ENCODE results near the gene TEN1. TPM values are rescaled to one million over a fixed set of nuclear protein-coding genes. Genes with fewer than 3 reads are reported as not detected.

Gene TEN1
- total and polyA plus RNA-seq, 2 of the 13 experiments (the other 11 are each of a cell fraction or from before 2014, with no cell fraction given), result 18.0 to 21.3 TPM

GRCh38 chr17:76022285-76022684 lies 43.2 kb downstream of the TEN1 start:
- Histone ChIP-seq H3K27ac (ENCODE audit: extremely low read length, insufficient read depth, low read length) (no peak overlapping the region), H4K20me1 (ENCODE audit: insufficient read depth, low read length) (no peaks in the 10 kb centered on the region), H3K4me3 (replicated peaks in 1 of 3; ENCODE audit: insufficient read depth in 1 of 3, low read depth in 2 of 3, low read length in 3 of 3) (no peak overlapping the region), H3K4me1 (ENCODE audit: insufficient read depth, low read length) (peaks cover 20% of the 10 kb centered on the region), H2AFZ (ENCODE audit: low read length) (no peak overlapping the region), H3K79me2 (ENCODE audit: insufficient read depth, low read length) (no peaks in the 10 kb centered on the region), H3K9me3 (ENCODE audit: low read length) (no peaks in the 10 kb centered on the region), H3K9ac (ENCODE audit: insufficient read depth, low read depth, low read length) (no peak overlapping the region), H3K36me3 (replicated peaks in 1 of 2; ENCODE audit: control insufficient read depth in 1 of 2, insufficient read depth in 2 of 2, low read length in 2 of 2) (peaks cover 1 to 14% of the 10 kb centered on the region in 2 experiments; a peak in 4 of 5 replicates), H3K4me2 (ENCODE audit: low read depth, low read length) (no peak overlapping the region), H3K27me3 (ENCODE audit: control insufficient read depth in 1 of 2, insufficient read depth in 2 of 2, low read length in 2 of 2) (no peaks in the 10 kb centered on the region; a peak in 1 of 5 replicates)
- in situ Hi-C loops (cut with HindIII; ENCODE audit: extremely low pct_ligation_motif_present, low pct_unique_long_range_greater_than_20kb), result no loop called here
- intact Hi-C loops (cut with micrococcal nuclease; ENCODE audit: unreplicated experiment), result no loop called here
- CTCF ChIA-PET (ENCODE audit: low intra/inter-chr PET ratio, low total read pairs), result no interaction called here
- ATAC-seq (no peak), FAIRE-seq (no peak), DNase-seq (ENCODE audit: low spot score) (no peak)
- BruUV-seq (replicated peaks), result no TSS peak
- POLR2A ChIA-PET, result no interaction called here
- WGBS (ENCODE audit: low lambda C conversion rate), result 96% methylated on average over 20 of the region's 24 CpGs
- TF ChIP-seq ZNF451 (CRISPR knock-in tag; IDR thresholded peaks at IDR 0.05) (no peak), JUND (CRISPR knock-in tag; IDR thresholded peaks at IDR 0.05) (no peak), PHF20 (CRISPR knock-in tag; IDR thresholded peaks at IDR 0.05) (no peak), CERS6 (CRISPR knock-in tag; IDR thresholded peaks at IDR 0.05) (no peak), ZHX2 (IDR thresholded peaks at IDR 0.05; ENCODE audit: low read depth) (no peak), ZHX2 (CRISPR knock-in tag; IDR thresholded peaks at IDR 0.05; ENCODE audit: borderline replicate concordance) (no peak), TGIF2 (CRISPR knock-in tag; IDR thresholded peaks at IDR 0.05) (no peak), GABPA (IDR thresholded peaks at IDR 0.05; ENCODE audit: low read depth, low read length) (no peak), GABPA (CRISPR knock-in tag; IDR thresholded peaks at IDR 0.05; ENCODE audit: low read depth) (no peak), SRSF1 (optimal IDR thresholded peaks at IDR 0.05; ENCODE audit: low read depth, low read length) (no peak), ZNF512B (CRISPR knock-in tag; IDR thresholded peaks at IDR 0.05; ENCODE audit: borderline replicate concordance) (no peak), NKX3-1 (CRISPR knock-in tag; IDR thresholded peaks at IDR 0.05) (no peak), ZNF619 (CRISPR knock-in tag; IDR thresholded peaks at IDR 0.05) (no peak), GRHL1 (CRISPR knock-in tag; conservative IDR thresholded peaks at IDR 0.05) (no peak), ZNF331 (CRISPR knock-in tag; IDR thresholded peaks at IDR 0.05) (no peak), HNF4A (CRISPR knock-in tag; IDR thresholded peaks at IDR 0.05) (no peak)

Measured in HepG2 (cell line).